ENCODE data around the gene ASXL1. TPM values are rescaled to one million over a fixed set of nuclear protein-coding genes. Genes with fewer than 3 reads are reported as not detected.
A peak's percentile ranks its signal among the peaks of the same experiment; 100 is the strongest.

ASXL1 gene
- total RNA-seq (2021; ENCODE audit: unreplicated experiment) (52.2 TPM), Bru-seq, nascent RNA (percentile 86 among the genes with signal in this experiment), BruChase-seq, experiment 1, labeled RNA remaining after a 6-hour chase (percentile 84 among the genes with signal in this experiment), BruChase-seq, experiment 2, labeled RNA remaining after a 2-hour chase (percentile 87 among the genes with signal in this experiment)
- 37.4 and 38.6 TPM in 2 replicates for polyA plus RNA-seq (2012)
- long read RNA-seq, partial matches to known transcripts = 26 of 29 reads
- long read RNA-seq, other reads (novel, unspliced or antisense) = 3 of 29 reads

GRCh38 chr20:32357869-32358631 lies at the start of gene ASXL1:
TSS of gene ASXL1 (plus strand) at chr20:32358331. CDS start at chr20:32358776, 445 bp downstream.
- RAD21 ChIA-PET (ENCODE audit: low non-redundant PET in 1 of 2, low total read pairs in 2 of 2, uncharacterized antibody in 2 of 2, unreplicated experiment in 2 of 2) = interaction anchor here in 1 of 2 experiments (0.6 kb wide), 1 partner anchor 11 kb away, joined by 3 read pairs; no protein-coding TSS in a partner anchor
- ATAC-seq = peak; percentile 89
- Histone ChIP-seq H3K4me2 (ENCODE audit: low read length) (peak within 1 kb of the TSS; percentile 90), H3K9me3 (ENCODE audit: control insufficient read depth in 1 of 2, insufficient read depth in 1 of 2, low read depth in 1 of 2, low read length in 2 of 2) (no peaks in the 10 kb centered on the region), H3K79me2 (ENCODE audit: insufficient read depth, low read length) (peaks cover 43% of the 10 kb centered on the region), H3K27me3 (ENCODE audit: insufficient read depth, low read length) (no peaks in the 10 kb centered on the region), H3K36me3 (ENCODE audit: control insufficient read depth in 1 of 2, insufficient read depth in 2 of 2, low read length in 2 of 2) (no peaks in the 10 kb centered on the region), H3K4me3 (replicated peaks in 1 of 2; ENCODE audit: low read depth in 1 of 2, low read length in 2 of 2) (peak within 1 kb of the TSS; percentile 88 to 92), H4K20me1 (ENCODE audit: insufficient read depth) (0 out of 2 replicates have a peak, but pooled peaks cover 4% of the 10 kb centered on the region), H2AFZ (ENCODE audit: low read depth, low read length, poor library complexity, severe bottlenecking) (no peak within 1 kb of the TSS), H3K27ac (ENCODE audit: low read depth, low read length) (peak within 1 kb of the TSS; percentile 92), H3K9ac (ENCODE audit: low read length) (peak within 1 kb of the TSS; percentile 85), H3K9me2 (ENCODE audit: insufficient read depth) (no peaks in the 10 kb centered on the region), H3K4me1 (ENCODE audit: control insufficient read depth in 1 of 2, insufficient read depth in 2 of 2, low read length in 2 of 2) (peaks cover 39 to 47% of the 10 kb centered on the region in 2 experiments)
- DNase-seq (ENCODE audit: low read depth, low spot score) = peak; percentile 92
- BruUV-seq (replicated peaks) = no TSS peak
- CTCF ChIA-PET = no interaction called here
- POLR2A ChIA-PET = interaction anchor here (1.1 kb wide), 1 partner anchor 10 kb away, joined by 4 read pairs; no protein-coding TSS in a partner anchor
- intact Hi-C loops (cut with micrococcal nuclease) = loop anchor here (2.0 kb wide), 1 partner anchor 127 kb away; no protein-coding TSS in a partner anchor
- TF ChIP-seq ELF1 (IDR thresholded peaks at IDR 0.05; ENCODE audit: borderline replicate concordance, low read depth) (peak; percentile 58), RAD21 (IDR thresholded peaks at IDR 0.05; ENCODE audit: low read depth) (no peak), REST (IDR thresholded peaks at IDR 0.05; ENCODE audit: low read depth) (no peak), SRF (IDR thresholded peaks at IDR 0.05; ENCODE audit: low read depth) (no peak), EGR1 (IDR thresholded peaks at IDR 0.05; ENCODE audit: low read depth) (peak; percentile 88), TCF7L2 (IDR thresholded peaks at IDR 0.05; ENCODE audit: borderline replicate concordance, extremely low read depth, insufficient read depth, insufficient read length) (no peak), ATF3 (IDR thresholded peaks at IDR 0.05) (no peak), SIN3A (IDR thresholded peaks at IDR 0.05; ENCODE audit: low read depth) (no peak; the same call in 1 of the 2 replicates), POLR2A (IDR thresholded peaks at IDR 0.05; ENCODE audit: borderline replicate concordance, extremely low read depth, insufficient read depth, insufficient read length) (no peak), POLR2AphosphoS5 (IDR thresholded peaks at IDR 0.05; ENCODE audit: low read depth, low read length) (peak; percentile 74), MAX (IDR thresholded peaks at IDR 0.05) (peak; percentile 77), JUND (IDR thresholded peaks at IDR 0.05) (no peak), ZFX (IDR thresholded peaks at IDR 0.05) (peak; percentile 29; the same call in 1 of the 2 replicates), ZNF274 (IDR thresholded peaks at IDR 0.05; ENCODE audit: low read depth, low read length) (no peak), FOSL1 (IDR thresholded peaks at IDR 0.05; ENCODE audit: low read depth) (no peak), CBX3 (IDR thresholded peaks at IDR 0.05; ENCODE audit: low read depth) (peak; percentile 56; the same call in 1 of the 2 replicates), ZBTB33 (IDR thresholded peaks at IDR 0.05; ENCODE audit: extremely low read depth, insufficient replicate concordance, low read length) (peak; percentile 98), CEBPB (IDR thresholded peaks at IDR 0.05; ENCODE audit: low read depth) (no peak), YY1 (IDR thresholded peaks at IDR 0.05; ENCODE audit: extremely low read depth, insufficient replicate concordance, low read depth, low read length) (peak; percentile 95), SP1 (IDR thresholded peaks at IDR 0.05; ENCODE audit: low read depth) (peak; percentile 60; the same call in 1 of the 2 replicates), EZH2 (IDR thresholded peaks at IDR 0.05) (no peak)
